GM19397 (cell line): Measurements from ENCODE around the gene MAP3K14.

ENCODE experiments used
- ATAC-seq: cut with Tn5 transposase; IDR thresholded peaks from one replicate; pipeline ENCODE4 v1.9.1; 2021; ENCODE audit warnings: mild to moderate bottlenecking, moderate library complexity; ENCODE audit not compliant: unreplicated experiment

MAP3K14 gene

DNA sequence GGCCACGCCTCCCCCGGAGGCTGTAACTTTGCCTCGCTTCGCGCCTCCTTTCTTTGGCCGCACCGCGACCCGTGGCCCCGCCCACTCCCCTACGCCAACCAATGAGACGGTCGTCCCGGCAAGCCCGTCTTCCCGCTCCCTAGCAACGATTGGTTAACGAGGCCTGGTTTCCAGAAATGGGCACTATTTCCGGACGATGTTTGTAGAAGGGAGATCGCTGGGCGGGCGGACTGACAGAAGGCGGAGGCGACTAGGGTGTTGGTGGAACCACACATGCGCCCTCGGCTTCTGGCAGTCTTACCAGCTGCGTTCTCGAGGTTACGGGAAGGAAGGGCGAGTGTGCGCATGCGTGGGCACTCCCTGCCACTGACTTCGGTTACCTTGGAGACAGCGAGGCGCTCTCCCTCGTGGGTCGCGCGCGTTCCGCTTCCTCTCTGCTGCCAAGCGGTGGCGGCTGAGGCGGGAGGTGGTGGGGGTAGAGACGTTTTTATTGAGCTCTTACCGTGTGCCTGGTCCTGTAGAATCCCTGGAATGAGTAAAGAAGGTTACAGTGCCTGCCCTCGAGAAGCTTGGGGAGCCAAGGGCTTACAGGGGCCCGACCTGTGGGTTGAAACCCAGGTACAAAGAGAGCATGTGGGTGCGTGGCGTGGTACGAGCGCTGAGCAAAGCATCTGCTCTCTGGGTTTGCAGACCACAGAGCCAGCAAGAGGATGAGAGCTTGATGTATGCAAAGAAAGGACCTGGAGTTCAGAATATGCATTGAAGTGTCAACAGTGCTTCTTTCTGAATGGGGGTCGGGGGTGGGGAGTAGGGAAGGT is 500 bp upstream of the MAP3K14 start:
- ATAC-seq = peak; percentile 76

DNA sequence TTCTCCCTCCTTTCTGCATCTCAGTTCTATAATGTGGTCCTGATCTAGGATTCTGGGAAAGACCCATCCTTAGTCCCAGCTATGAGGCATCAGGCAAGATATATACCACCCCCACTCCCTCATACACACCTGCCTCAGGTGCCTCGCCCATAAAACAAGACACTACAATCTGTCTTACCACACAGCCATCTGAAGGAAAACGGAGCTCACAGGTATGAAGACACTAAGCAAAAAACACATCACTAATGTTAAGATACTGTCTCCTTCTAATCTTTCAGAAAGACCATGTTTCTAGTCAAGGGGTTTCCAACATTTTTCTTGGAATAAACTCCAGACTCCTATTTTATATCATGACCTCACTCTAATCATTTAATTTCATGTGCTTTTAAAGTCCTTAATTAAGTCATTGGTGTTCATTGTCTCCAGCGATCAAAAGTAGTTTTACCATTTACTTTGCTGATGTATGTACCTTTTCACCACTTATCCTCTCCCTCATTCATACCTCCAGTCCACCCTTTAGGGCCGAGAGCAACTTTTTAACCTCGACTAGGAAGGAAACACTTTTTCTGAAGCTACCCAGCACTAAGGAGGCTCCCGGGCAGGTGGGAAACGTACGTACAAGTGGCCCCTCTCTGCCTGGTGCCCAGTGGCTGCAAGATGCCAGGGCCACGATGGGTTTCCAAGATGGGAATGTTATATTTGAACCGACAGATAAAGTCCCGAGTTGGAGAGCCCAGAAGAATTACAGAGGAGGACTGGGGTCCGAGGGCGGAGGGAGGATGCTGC is 979 bp downstream of the MAP3K14 start:
- ATAC-seq = no peak

DNA sequence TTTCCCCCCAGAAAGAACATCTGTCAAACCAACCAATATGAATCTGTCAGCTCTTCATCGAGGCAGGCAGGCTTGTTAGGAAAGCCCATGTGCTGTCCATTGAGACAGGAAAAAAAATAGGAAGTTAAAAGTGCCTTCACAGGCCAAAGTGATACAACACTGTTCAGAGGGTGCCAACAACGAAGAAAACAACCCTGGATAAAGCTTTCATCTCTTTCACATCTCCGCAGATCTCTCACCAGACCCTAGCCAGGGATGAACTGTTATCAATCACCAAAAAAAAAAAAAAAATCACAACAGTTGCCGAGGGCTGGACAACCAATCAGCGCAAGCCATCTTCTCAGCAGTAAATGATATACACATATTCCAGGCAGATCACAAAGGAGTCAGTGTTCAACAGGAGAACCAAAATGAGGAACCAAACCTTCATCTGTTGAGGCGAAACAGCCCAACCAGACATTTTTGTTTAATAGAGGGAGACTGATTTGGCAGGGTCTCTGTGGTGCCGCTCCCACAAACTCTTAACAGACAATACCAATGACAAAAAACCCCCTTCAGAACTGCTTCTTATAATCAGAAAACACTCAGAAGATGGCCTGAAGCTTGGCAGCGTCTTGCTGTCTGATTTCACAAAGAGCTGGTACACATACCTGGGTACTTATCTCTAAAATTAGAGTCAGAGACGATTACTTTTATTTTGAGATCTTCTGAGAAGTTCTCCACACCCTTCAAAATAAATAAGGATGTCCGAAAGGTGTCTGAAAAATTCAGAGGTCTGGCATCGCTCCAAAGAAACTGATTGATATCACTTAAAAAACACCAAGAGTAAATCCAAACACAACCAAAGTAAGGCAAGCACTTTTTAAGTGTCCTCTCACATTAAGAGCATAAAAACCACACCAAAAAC is 1.8 kb downstream of the MAP3K14 start:
- ATAC-seq = no peak

DNA sequence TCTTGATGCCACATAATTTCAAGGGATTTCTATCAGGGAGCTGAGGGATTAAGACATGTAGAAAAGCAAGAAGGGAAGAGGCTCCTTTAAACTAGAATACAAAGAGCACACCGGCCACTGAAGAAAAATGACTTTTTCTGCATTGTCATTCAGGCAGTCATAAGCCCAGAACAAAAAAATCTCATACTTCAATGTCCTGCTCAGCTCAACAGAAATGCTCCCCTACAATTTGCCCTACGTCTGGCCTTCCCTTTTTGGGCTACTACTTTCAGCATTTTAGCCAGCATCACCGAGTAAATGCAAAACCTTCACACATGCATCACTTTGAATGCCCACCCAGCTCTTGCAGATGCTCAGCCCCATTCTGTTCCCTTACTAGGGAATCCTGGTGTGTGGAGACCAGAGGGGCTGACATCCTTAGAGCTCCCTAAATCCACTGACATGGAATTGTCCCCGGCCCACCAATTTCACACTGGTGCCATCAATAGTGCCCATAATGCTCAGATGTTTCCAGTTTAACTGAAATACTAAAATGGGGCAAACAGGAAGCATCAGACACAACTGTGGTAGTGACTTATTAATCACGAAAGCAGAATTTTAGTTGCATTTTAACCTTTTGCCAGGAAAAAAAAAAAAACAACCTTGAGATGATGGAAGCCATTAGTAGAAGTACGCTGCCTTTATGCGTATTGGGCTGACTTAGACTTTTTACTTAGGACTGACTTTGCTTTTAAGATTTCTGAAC is 2.7 kb downstream of the MAP3K14 start:
- no peak for ATAC-seq

DNA sequence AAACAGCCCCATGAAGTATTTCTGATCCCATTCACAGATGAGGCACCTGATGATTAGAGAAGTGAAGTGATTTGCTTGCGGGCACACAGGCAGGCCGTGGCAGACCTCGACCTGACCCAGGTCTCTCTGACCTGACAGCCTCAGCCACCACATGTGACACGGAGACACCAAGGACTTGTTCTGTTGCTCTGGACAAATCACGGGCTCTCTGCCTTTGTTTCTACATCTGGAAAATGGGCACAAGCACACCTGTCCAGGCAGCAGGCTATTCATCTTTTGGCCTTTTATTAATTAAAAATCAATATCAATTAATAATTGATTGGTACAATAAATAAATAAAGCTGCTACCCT is 3.4 kb downstream of the MAP3K14 start:
- no peak for ATAC-seq

DNA sequence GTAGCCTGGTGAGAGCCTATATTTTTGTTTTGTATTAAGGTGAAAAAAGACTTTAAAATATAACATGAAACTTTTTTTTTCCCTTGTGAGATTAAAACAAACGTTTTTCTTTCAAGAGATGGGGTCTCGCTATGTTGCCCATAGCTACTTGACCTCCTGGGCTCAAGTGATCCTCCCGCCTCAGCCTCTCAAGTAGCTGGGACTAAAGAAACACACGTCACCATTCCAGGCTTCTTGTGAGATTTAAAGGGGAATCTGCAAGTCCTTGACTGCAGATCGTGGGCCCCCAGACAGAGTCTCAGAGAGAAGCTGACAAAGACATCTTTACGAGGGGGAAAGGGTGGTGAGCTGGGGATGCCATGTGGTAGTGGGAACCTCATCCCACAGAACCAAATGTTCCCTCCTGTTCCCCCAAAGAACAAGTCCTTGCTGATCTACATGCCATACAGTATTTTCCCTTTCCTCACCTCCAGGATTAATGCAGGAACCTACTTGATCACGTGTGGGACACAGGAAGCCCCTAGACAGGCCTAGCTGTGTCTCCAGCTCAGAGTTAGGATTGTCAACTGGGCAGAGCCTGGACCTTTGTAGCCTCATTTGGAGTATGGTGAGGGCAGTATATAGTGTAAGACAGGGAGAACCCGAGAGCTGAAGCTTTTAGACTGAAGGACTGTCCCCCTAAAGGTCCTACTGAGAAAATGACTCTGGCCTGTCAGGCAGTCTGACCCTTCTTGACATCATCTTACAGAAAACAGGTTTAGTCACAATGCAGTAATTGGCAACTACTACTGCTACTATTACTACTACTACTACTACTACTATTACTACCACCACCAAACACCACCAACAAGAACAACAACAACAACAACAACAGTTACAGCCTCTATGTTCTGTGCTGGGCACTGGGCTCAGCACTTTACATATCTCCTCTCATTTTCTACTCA is 4.1 kb downstream of the MAP3K14 start:
- ATAC-seq = no peak

DNA sequence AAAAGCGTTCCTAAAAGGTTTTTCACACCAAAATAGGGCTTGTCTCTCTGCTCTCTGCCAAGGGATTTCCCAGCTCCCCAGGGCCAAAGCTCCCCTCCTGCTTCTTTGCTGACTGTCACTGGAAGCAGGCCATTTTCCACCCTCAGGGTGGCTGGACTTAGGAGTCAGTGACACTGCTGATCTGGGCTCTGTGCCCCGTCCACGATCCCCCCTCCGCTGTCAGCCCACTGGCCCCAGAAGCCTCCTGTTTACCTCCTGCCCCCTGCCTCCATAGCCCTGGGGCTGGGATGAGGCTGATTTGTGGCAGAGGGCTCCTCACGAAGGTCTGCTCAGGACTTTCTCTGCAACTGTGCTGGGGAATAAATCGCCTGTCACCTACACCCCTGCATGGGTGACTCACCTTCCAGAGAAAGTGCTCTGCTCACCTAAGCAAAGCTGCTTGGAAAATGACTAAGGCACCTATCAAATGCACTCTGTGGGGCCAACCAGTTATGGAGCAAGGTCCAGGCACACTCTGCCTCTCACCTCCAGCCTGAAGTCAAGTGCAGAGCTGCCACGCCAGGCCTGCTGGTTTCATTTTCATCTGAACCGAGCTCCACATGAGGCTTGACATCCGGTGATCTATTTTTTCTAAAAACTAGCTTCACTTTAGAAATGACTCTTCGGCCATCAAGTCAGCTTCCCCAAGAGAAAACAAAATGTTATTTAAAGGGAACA is 4.9 kb downstream of the MAP3K14 start:
- ATAC-seq = no peak

DNA sequence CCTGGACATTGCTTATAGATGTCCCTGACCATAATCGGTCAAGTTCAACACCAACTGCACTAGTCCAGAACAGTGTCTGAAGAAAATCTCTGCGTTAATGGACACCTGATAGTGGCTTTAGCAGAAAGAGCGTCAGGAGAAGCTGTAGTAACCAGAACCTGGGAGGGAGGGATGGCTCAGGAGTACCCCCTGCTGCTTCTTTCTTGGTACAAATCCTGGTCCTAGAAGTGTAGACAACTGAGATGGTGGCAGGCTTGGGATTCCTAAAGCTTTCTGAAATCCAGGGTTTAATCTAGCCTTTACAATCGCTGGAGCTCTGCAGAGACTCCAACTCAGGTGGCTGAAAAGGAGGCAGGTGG is 5.4 kb downstream of the MAP3K14 start:
- no peak for ATAC-seq

DNA sequence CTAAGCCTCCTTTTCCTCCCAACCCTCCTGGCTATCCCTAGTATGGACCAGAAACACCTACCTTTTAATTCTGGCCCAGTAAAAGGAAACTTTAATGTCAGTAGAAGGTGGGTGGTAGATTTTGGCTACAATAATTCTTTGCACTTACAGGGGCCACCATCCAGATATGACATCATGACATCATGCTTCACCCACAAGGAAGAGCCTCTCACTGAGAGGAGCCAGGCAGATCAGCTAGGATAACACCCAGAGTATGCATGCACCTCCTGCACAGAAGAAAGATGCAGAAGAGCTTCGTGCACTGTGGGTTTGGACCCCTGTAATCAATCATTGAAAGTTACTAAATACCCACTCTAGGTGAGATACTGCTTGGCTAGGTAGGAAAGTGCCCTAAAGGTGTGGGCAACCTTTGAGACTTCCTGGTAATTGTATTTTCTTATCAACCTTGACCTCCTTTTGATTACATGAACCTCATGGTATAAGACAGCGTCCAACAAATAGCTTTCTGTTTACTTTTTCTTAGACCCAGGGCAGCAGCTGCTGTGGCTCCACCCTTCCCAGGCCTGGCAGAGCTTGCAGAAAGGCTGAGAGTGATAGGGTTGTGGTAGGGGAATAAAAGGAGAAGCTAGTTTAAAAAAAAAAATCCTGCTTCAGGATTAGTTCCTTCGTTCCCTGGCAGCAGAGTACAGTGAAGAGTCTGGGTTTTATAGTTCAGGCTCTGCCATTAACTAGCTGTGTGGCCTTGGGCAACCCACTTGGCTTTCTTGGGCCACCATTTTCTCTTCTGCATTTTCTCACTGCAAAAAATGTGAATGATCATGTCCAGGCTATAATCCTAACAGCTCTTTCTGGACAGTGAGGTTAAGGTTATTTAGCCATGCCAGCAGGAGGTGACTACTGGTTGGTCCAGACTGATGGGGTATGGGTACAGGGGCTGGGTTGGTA is 6.2 kb downstream of the MAP3K14 start:
- ATAC-seq = no peak

DNA sequence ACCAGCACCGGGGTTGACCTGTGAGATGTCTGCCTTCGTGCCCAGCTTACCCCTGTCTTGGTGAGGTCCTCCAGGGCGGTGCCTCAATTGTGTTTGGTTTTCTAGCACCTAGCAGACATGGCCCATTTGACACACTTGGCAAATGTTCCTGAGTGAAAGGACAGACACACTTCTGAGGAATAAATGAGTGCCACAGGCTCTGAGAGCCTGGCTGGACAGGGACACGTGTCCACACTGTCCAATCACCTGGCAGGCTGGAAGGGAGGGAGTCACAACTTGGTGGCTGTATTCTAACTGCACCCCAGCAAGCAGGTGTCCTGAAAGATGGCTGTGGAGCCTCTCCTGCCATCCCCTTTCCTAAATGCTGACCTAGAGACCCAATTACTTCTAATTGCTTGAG is 7.4 kb downstream of the MAP3K14 start:
- no peak for ATAC-seq

DNA sequence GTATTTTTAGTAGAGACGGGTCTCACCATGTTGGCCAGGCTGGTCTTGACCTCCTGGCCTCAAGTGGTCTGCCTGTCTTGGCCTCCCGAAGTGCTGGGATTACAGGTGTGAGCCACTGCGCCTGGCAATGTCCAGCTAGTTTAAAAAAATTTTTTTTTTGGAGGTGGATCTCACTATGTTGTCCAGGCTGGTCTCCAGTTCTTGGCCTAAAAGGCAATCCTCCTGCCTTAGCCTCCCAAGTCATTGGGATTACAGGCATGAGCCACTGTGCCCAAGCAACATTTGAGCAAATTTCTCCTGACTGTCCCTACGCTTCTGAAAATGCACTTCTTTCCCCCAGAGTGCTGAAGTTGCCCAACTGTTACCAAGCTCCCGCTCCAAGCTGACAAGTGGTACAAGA is 8.0 kb downstream of the MAP3K14 start:
- ATAC-seq = no peak

DNA sequence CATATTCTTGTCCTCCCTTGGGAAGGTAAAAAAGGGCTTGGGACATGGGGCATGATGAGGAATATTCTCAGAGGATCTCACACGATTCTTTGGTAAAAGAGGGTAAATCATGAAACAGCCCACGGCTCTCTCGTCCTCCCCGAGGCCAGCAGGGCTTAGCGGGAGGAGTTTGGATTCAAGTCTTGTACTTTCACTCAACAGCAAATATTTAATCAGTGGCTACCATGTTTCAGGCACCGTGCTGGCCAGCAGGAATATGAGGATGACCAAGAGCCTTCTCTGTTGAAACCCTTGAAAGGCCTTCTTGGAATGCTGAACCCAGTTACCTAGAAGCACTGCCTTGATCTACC is 8.8 kb downstream of the MAP3K14 start:
- no peak for ATAC-seq

DNA sequence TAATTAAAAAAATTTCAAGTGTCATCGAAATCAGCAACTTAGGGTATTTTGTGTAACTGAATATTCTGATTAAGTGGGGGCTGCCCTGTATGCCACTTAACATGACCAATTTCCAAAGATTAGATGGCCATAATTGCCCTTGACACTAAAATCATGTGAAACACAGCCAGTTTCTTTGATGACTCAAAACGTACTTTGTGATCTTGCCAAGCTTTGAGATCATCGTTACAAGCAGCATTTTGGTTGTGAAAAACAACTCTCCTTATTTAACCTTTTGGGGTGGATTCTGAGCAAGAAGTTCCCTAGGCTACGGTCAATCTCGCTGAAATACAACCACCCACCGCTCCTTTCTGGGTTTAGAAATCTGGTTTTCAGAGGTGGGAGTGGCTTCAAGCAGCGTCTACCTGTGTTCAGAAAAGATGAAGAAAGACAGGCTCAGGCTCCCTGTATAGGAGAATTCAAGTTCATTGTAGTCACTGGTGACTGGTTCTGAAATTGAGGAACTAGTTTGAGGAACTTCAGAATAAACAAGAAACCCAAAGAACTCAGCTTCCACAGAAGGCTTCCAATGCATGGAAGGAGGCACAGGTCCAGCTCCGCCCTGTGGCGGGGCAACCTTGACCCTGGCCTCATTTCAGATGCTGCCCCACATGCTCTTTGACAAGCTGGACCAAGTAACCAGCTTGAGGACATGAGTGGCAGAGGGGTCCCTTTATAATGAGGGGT is 9.4 kb downstream of the MAP3K14 start:
- ATAC-seq = no peak

DNA sequence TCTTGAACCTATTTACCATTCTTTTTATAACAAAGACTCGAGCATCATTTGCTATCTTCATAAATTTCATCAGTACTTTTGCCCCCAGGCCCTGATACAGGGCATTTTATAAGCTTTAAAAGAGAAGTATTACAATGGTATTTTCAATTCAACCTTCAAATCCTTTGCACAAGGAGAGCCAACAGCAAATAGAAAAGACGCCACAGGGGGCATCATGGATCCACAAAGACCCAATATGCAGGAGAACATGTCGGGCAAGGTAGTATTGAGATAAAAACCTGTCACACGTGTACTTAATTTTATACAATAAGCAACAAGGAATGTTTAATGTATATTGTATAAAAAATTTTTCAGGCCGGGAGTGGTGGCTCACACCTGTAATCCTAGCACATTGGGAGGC is 10.2 kb downstream of the MAP3K14 start:
- ATAC-seq = no peak

DNA sequence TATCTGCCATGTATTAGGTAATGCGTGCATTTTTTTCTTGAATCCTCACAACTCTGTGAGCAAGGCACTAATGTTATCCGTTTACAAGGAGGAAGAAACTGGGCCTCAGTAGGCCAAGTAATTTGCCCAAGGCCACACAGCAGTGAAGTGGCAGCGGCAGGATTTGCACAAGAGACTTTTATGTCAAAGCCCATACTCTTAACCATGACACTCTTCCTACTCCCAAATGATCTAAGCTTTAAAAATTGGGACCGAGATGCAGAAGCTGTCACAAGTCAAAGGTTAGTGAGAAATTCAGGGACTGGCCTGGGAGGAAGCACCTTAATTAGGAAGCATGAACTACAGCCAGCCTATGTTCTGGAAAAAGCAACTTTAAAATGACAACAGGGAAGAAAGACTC is 10.7 kb downstream of the MAP3K14 start:
- ATAC-seq = no peak

DNA sequence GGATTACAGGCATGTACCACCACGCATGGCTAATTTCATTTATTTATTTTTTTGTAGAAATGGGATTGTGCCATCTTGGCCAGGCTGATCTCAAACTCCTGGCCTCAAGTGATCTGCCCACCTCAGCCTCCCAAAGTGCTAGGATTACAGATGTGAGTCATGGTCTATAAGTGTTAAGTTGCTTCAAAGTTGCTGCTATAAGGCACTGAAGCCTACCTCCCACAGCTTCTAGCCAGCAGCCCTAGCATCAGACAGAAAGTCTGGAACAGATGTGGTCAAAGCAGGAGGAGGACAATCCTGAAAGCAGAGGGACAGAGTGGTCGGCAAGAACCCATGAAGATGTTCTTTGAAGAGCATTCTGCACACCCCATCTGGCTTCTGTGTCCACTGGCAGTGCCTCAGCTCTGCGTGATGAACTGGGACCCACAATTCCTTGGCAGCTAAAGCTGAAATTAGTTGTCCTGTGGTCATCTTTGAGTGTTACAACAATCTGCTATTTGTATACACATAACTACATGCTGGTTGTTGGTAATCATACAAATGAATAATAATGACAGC is 11.2 kb downstream of the MAP3K14 start:
- ATAC-seq = no peak

DNA sequence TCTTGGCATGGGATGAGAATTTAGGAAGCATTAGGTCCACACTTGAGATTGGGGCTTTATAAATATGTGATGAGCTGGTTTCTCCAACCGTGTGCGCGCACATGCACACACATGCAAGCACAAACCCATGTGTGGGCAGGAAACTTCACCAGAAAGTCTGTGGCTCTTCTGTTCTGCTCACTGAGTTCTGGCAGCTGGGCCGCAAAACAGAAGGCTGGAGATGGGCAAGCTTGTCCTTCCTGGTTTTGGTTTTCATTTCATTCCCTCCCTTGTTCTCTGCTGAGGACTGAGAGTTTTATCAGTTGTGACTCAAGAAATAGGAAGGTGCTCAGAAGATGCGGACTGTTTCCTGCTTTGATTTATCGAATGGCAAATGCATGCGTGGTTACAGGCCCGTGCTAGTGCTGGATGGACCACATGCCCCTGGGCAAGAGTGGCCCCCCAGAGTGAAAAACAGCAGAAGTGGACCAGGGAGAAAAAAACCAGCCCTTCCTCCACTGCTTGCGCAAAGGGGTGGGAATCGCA is 14.1 kb downstream of the MAP3K14 start:
- no peak for ATAC-seq
